NCI-H2196 treated with DMSO at 0.1 percent for 48 hours (cell line): ENCODE measurements around the gene IL1B.

ENCODE experiments used
- DNase-seq: peaks from one replicate; lab custom pipeline; 2025; ENCODE audit not compliant: unreplicated experiment; lab: John Stamatoyannopoulos, UW

The IL1B gene

DNA sequence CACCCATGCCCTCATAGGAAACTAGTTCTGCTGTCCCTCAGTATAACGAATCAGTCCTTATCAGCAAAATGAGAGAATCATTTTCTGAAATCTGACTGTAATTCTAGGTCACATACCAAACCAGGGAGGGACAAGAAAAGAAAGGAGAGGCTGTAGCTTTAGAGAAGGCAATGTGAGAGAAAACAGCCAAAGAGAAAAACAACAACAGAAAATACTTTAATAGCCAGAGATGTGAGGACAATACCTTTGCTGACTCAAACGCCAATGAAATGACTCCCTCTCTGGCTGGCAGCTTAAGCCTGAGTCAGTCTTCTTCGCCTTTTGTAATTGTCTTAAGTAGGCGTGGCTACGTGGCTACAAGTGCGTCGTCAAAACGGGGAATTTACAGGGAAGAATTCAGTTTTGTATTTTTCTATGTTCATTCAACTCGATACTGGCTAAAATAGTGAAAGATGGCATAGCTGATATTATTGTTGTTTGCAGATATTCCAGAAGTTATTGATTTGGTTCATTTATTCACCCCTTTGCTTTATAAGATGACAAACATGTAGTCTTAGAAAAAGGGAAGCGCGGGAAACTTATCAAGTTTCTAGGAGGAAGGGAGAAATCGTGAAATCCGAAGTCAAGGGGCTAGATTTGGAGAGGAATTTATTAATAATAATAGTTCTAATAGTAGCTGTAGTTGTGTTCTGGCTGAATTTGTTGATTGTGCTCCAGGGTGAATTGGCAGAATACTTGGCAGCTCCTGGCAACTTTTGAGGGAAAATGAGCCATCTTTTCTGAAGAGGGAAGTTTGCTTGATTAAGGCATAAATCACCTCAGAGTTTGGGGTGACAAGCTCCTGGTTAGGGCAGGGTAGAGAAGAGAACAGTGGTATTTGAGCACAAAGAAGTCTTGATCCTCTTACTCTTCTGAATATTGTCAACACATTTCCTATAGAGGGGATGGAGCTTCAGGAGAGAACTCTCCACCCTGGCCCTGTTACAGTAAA lies 52.1 kb downstream of the IL1B start, which contains the start of gene IL1A:
IL1A (minus strand) TSS at position 295 of the 991 bp plus-strand sequence. CDS start 723 bp downstream, outside the sequence.
- no peak for DNase-seq

DNA sequence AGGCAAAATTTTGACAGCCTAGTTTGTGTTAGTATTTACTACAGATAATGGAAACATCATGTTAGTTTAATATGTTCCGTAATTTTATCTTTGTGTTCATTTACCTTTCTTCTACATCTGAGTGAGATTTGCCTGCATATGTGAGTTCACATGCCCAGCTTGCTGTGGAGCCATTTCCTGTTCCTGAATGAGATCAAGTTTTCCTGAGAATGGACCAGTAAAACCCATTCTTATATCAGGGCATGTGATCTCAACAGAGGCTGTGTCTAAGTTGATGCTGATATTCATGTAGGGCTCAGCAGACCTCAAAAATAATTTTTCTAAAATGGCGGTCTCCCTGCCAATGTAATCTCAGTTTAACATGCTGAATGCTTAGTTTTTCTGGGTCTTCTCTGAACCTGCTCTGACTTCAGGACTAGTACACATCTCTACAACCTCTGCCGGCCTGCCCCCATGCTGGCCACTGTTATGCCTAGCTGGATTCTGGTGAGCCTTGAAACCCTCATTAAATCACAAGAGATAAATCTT lies 53.3 kb downstream of the IL1B start:
- no peak for DNase-seq

DNA sequence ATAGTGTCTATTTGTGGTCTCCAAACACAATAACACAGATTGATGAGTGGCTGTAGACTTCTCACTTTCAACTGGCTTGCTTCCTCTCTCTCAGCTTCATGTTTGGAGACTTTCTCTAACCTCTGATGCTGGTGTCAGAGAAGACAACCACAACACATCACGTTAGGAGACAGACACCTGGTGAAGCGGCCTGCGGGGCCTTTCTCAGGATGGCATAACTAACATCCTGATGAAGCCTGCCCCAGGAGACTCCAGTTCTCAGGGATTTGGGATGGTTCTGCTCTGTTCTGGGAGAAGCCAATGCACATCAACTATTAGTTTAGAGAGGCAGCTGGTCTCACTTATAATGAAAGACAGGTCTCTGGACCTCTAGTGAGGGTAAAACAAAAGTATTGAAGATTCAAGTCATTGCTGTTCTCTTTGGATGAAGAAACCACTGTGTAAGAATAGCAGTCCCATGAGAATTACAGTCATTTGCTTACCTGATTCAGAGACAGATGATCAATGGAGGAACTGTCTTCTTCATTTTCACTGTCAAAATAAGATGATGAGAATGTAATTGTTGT lies 54.3 kb downstream of the IL1B start:
- DNase-seq = no peak
